Measurements from ENCODE around the gene EXOSC7.
"Not testable (repeated sequence)": the region's sequence is repeated elsewhere in the genome, so short reads cannot be mapped to it uniquely, and the experiment has no call there.

The EXOSC7 gene

GRCh38 chr3:44932271-44932670 is 43.8 kb upstream of the EXOSC7 start:
- DNase-seq (ENCODE audit: low read depth, low spot score): no peak
- TF ChIP-seq CTCF (IDR thresholded peaks at IDR 0.05; ENCODE audit: insufficient read depth, low read length, missing control alignments): no peak
- H3K4me3 ChIP-seq (ENCODE audit: low read depth, low read length): no peak overlapping the region
- ChIA-PET CTCF (no interaction called here), POLR2A (no interaction called here)

GRCh38 chr3:44932986-44933944 is 42.8 kb upstream of the EXOSC7 start:
- ChIA-PET CTCF (interaction anchor here (1.0 to 2.5 kb wide), 3 partner anchors 9 to 20 kb away, joined by 3 to 8 read pairs (median 4); no protein-coding TSS in a partner anchor), POLR2A (no interaction called here)
- no peak for DNase-seq (ENCODE audit: low read depth, low spot score)
- no peak overlapping the region for H3K4me3 ChIP-seq (ENCODE audit: low read depth, low read length)
- no peak for TF ChIP-seq CTCF (IDR thresholded peaks at IDR 0.05; ENCODE audit: insufficient read depth, low read length, missing control alignments)

GRCh38 chr3:44939581-44940036 is 36.4 kb upstream of the EXOSC7 start:
- DNase-seq (ENCODE audit: low read depth, low spot score): no peak
- H3K4me3 ChIP-seq (ENCODE audit: low read depth, low read length): no peak overlapping the region
- TF ChIP-seq CTCF (IDR thresholded peaks at IDR 0.05; ENCODE audit: insufficient read depth, low read length, missing control alignments): no peak
- POLR2A ChIA-PET: no interaction called here
- CTCF ChIA-PET: interaction anchor here (1.1 kb wide), 1 partner anchor 15 kb away, joined by 3 read pairs; no protein-coding TSS in a partner anchor

GRCh38 chr3:44942202-44942921 is 33.7 kb upstream of the EXOSC7 start:
- H3K4me3 ChIP-seq (ENCODE audit: low read depth, low read length): no peak overlapping the region
- POLR2A ChIA-PET: no interaction called here
- DNase-seq (ENCODE audit: low read depth, low spot score): no peak
- CTCF ChIA-PET: interaction anchor here (1.3 kb wide), 1 partner anchor 28 kb away, joined by 7 read pairs; no protein-coding TSS in a partner anchor
- no peak for TF ChIP-seq CTCF (IDR thresholded peaks at IDR 0.05; ENCODE audit: insufficient read depth, low read length, missing control alignments)

GRCh38 chr3:44948239-44948638 is 27.8 kb upstream of the EXOSC7 start:
- CTCF ChIA-PET: interaction anchor here (1.4 kb wide), 1 partner anchor 34 kb away, joined by 5 read pairs; no protein-coding TSS in a partner anchor
- POLR2A ChIA-PET: no interaction called here
- no peak for DNase-seq (ENCODE audit: low read depth, low spot score)
- no peak for TF ChIP-seq CTCF (IDR thresholded peaks at IDR 0.05; ENCODE audit: insufficient read depth, low read length, missing control alignments)
- H3K4me3 ChIP-seq (ENCODE audit: low read depth, low read length): no peak overlapping the region

- CTCF ChIA-PET; DNase-seq (ENCODE audit: low read depth, low spot score); H3K4me3 ChIP-seq (ENCODE audit: low read depth, low read length); POLR2A ChIA-PET: not testable (repeated sequence)
Measured at GRCh38 chr3:44949770-44950169, 26.3 kb upstream of the EXOSC7 start.

Measured in AG04449 (cell line).